ENCODE results near the gene PTCHD1.

PTCHD1 gene

GRCh38 chrX:23332888-23333821 is 1.5 kb upstream of the PTCHD1 start:
- no peak for DNase-seq (ENCODE audit: low read depth)
- TF ChIP-seq CTCF (IDR thresholded peaks at IDR 0.05; ENCODE audit: control insufficient read depth, extremely low read depth, insufficient read depth) = no peak
- H3K4me3 ChIP-seq (ENCODE audit: low read depth, low read length) = no peak overlapping the region

- no peak overlapping the region for H3K4me3 ChIP-seq (ENCODE audit: low read depth, low read length)
- no peak for DNase-seq (ENCODE audit: low read depth)
- no peak for TF ChIP-seq CTCF (IDR thresholded peaks at IDR 0.05; ENCODE audit: control insufficient read depth, extremely low read depth, insufficient read depth)
These were observed 668 bp upstream of the PTCHD1 start for GRCh38 chrX:23333842-23334520.

- no peak for TF ChIP-seq CTCF (IDR thresholded peaks at IDR 0.05; ENCODE audit: control insufficient read depth, extremely low read depth, insufficient read depth)
- H3K4me3 ChIP-seq (ENCODE audit: low read depth, low read length) = no peak overlapping the region
- no peak for DNase-seq (ENCODE audit: low read depth)
These were observed 165 bp upstream of the PTCHD1 start for GRCh38 chrX:23334521-23334847.

- no peak for DNase-seq (ENCODE audit: low read depth)
- no peak overlapping the region for H3K4me3 ChIP-seq (ENCODE audit: low read depth, low read length)
- no peak for TF ChIP-seq CTCF (IDR thresholded peaks at IDR 0.05; ENCODE audit: control insufficient read depth, extremely low read depth, insufficient read depth)
These were observed 3.7 kb downstream of the PTCHD1 start for GRCh38 chrX:23338334-23338733.

GRCh38 chrX:23341452-23341851 is 6.8 kb downstream of the PTCHD1 start:
- no peak for DNase-seq (ENCODE audit: low read depth)
- TF ChIP-seq CTCF (IDR thresholded peaks at IDR 0.05; ENCODE audit: control insufficient read depth, extremely low read depth, insufficient read depth) = no peak
- H3K4me3 ChIP-seq (ENCODE audit: low read depth, low read length) = no peak overlapping the region

GRCh38 chrX:23344238-23344903 is 9.7 kb downstream of the PTCHD1 start:
- DNase-seq (ENCODE audit: low read depth) = no peak
- no peak for TF ChIP-seq CTCF (IDR thresholded peaks at IDR 0.05; ENCODE audit: control insufficient read depth, extremely low read depth, insufficient read depth)
- no peak overlapping the region for H3K4me3 ChIP-seq (ENCODE audit: low read depth, low read length)

Data from LNCaP clone FGC (cell line).